Head of caudate nucleus (tissue), 42 donors: ENCODE measurements around the gene SYT13.

Experiments
- DNase-seq, 42 donors: peaks; one replicate each; pipeline versions ENCODE4 v3.0.0 to v3.0.0-alpha.2; 2020 to 2021; ENCODE audit warnings: mixed read lengths in 7 of 42
- intact Hi-C: fragments of 100-400 bp; cut with DNase I; formaldehyde crosslinking; loops from one replicate; pipeline ENCODE4 v1.15.0; 2022

SYT13 gene

GRCh38 chr11:45229401-45230020 lies 56.6 kb downstream of the SYT13 start:
- intact Hi-C loops, result no loop called here

GRCh38 chr11:45227836-45228235 lies 58.3 kb downstream of the SYT13 start:
- DNase-seq, result no peak
- intact Hi-C loops, result no loop called here

More at GRCh38 chr11:45229401-45230020, 56.6 kb downstream of the SYT13 start:
- DNase-seq, result no peak

- intact Hi-C loops, result no loop called here
- peak in 1 of 42 donors; percentile 18 for DNase-seq
Measured at GRCh38 chr11:45226901-45227300, 59.2 kb downstream of the SYT13 start.

DNA sequence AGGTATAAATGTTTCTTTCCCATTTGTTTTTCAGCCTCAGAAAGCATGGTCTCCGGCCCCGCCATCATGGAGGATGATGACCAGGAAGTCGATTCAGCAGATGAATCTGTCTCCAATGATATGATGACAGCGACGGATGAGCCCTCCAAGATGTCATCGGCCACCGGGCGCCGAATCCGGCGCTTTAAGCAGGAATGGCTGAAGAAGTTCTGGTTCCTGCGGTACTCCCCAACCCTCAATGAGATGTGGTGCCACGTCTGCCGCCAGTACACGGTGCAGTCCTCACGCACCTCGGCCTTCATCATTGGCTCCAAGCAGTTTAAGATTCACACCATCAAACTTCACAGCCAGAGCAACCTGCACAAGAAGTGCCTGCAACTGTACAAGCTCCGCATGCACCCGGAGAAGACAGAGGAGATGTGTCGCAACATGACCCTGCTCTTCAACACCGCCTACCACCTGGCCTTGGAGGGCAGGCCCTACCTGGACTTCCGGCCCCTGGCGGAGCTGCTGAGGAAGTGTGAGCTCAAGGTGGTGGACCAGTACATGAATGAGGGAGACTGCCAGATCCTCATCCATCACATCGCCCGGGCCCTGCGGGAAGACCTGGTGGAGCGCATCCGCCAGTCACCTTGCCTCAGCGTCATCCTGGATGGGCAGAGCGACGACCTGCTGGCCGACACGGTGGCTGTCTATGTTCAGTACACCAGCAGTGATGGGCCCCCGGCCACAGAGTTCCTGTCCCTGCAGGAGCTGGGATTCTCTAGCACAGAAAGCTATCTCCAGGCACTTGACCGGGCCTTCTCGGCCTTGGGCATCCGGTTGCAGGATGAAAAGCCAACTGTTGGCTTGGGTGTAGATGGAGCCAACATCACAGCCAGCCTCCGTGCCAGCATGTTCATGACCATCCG lies 59.9 kb downstream of the SYT13 start:
- DNase-seq, result peak in 1 of 42 donors; percentile 21
- intact Hi-C loops, result no loop called here

GRCh38 chr11:45225277-45225676 lies 60.9 kb downstream of the SYT13 start:
- intact Hi-C loops, result no loop called here
- DNase-seq, result no peak

GRCh38 chr11:45224766-45225165 lies 61.4 kb downstream of the SYT13 start:
- intact Hi-C loops, result no loop called here
- no peak for DNase-seq

- intact Hi-C loops, result no loop called here
- no peak for DNase-seq
Measured at GRCh38 chr11:45223496-45223895, 62.6 kb downstream of the SYT13 start.

GRCh38 chr11:45219411-45219810 lies 66.7 kb downstream of the SYT13 start:
- DNase-seq, result no peak
- intact Hi-C loops, result no loop called here

DNA sequence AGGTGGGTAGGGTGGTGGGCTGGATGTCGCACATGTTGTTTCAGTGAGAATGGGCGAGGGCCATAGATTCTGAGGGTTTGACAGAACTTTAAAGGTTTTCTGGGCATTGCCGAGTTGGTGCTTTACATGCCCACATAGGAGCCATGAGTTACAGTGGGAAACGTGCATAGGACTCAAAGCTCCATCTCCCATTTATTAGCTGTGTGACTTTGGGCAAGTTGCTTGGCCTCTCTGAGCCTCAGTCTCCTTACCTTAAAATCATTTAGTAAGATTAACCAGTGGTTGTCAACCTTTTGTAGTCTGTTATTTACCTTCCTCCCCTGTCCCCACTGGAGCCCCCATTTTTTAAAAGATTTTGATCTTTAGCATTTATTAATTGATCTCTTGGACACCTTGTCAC lies 67.4 kb downstream of the SYT13 start:
- DNase-seq, result no peak
- intact Hi-C loops, result no loop called here

- intact Hi-C loops, result no loop called here
- DNase-seq, result no peak
Measured at GRCh38 chr11:45217991-45218390, 68.2 kb downstream of the SYT13 start.

- no peak for DNase-seq
- intact Hi-C loops, result no loop called here
Measured at GRCh38 chr11:45216901-45217300, 69.2 kb downstream of the SYT13 start.

DNA sequence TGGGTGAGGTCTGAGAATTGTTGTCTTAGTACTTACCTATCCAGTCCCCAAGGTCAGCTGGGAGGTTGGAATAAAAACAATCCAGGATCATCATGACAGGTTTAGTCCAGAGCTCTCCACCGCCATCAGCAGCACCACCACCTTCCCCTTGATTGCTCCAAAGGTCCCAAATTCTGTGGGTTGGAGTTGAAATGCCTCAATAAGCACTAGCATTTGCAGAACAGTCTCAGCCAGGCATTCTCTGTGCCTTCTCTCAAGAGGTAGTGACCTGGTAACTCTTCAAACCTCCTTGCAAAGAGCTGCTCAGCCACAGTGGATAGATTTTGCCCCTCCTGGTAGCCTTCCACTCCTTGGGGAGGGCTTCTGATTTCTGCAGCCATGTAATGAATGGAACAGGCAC lies 70.1 kb downstream of the SYT13 start:
- intact Hi-C loops, result no loop called here
- DNase-seq, result no peak

DNA sequence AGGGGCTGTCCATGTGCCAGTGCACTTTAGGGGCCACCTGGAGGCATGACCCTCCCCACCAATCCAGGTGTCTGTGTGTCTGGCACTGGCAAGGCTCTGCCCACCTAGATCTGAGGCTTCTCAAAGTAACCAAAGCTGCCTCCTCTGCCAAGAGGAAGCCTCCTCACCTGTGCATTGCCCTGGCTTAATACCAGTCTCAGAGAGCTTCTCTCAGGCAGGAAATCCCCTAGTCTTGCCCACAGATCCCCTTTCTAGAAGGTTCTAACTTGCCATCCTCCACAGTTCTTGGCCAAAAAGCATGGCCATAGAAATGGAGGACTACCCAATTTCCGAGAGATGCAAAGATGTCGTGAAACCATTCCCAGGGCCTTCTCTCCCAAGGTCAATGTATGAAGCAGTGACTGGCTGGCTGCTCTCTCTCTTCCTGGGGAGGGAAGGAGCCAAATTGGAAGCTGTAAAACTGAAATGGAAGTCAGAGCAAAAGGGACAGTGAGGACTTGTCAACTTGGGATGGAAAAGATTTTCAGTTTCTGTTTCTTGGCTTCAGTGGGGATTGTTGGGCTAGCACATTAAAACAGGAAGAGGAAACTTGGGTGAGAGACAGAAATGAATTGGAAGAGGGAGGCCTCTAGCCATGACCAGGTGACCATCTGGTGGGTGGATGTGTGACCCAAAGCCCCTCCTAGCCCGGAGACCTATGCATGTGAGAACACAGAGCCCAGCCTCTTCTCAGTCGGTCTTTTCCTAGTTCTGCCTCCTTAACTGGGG lies 70.9 kb downstream of the SYT13 start:
- DNase-seq, result no peak
- intact Hi-C loops, result no loop called here

- DNase-seq, result no peak
- intact Hi-C loops, result no loop called here
Measured at GRCh38 chr11:45213717-45214116, 72.4 kb downstream of the SYT13 start.

DNA sequence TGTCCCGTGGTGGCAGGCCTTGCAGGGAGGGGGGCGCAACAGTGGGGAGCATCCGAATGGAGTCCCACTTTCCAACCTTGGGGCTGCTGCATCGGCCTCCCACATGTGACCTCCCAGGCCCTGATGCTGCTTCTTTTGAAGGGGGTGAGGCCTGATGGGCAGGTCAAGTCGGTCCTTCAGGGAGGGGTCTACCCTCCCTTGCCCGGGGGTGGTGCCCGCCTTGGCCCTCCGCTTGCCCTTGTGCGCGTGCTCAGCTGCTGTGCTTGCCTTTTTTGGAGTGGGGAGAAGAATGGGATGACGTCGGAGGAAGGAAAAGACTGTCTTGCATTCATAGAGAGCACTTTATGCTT lies 72.8 kb downstream of the SYT13 start:
- intact Hi-C loops, result no loop called here

GRCh38 chr11:45212566-45213315 lies 73.4 kb downstream of the SYT13 start:
- intact Hi-C loops, result no loop called here
- no peak for DNase-seq

More for the DNA sequence above, 72.8 kb downstream of the SYT13 start:
- DNase-seq, result no peak

- intact Hi-C loops, result no loop called here
- DNase-seq, result no peak
Measured at GRCh38 chr11:45211732-45212131, 74.4 kb downstream of the SYT13 start.

GRCh38 chr11:45210846-45211245 lies 75.3 kb downstream of the SYT13 start:
- intact Hi-C loops, result no loop called here
- no peak for DNase-seq
